ENCODE measurements around the gene SCYL1. TPM values are rescaled to one million over a fixed set of nuclear protein-coding genes. Genes with fewer than 3 reads are reported as not detected.

Gene SCYL1
- total RNA-seq, 4 donors from 2014 or later: 109 to 128 (median 112) TPM

- H3K4me1 ChIP-seq: peaks cover 0 to 50% (median 26%) of the 10 kb centered on the region in 4 donors
- WGBS, 2 donors: 87 to 88% methylated on average over 8 of the region's 8 CpGs
- no peak for TF ChIP-seq EP300 (IDR thresholded peaks at IDR 0.05)
- no peak for TF ChIP-seq POLR2A (IDR thresholded peaks at IDR 0.05)
- TF ChIP-seq CTCF (IDR thresholded peaks at IDR 0.05): no peak
- H3K9me3 ChIP-seq: no peaks in the 10 kb centered on the region
- no peak overlapping the region for H3K4me3 ChIP-seq
- no peaks in the 10 kb centered on the region for H3K27me3 ChIP-seq
- H3K27ac ChIP-seq: peak overlapping the region in 1 of 4 donors; percentile 21
- H3K36me3 ChIP-seq: peaks cover 2 to 64% (median 15%) of the 10 kb centered on the region in 3 donors
- DNase-seq (ENCODE audit: low spot score in 2 of 2): no peak
Measured at GRCh38 chr11:65580756-65581155, 55.9 kb downstream of the SCYL1 start.

GRCh38 chr11:65581928-65582327 is 57.0 kb downstream of the SCYL1 start:
- peaks cover 2 to 69% (median 15%) of the 10 kb centered on the region in 3 donors for H3K36me3 ChIP-seq
- no peaks in the 10 kb centered on the region for H3K9me3 ChIP-seq
- H3K4me3 ChIP-seq: no peak overlapping the region
- H3K4me1 ChIP-seq: peaks cover 0 to 52% (median 25%) of the 10 kb centered on the region in 4 donors
- H3K27ac ChIP-seq: peak overlapping the region in 1 of 4 donors; percentile 3
- WGBS, 2 donors: 65 to 85% methylated on average over 3 of the region's 3 CpGs
- H3K27me3 ChIP-seq: no peaks in the 10 kb centered on the region
- TF ChIP-seq CTCF (IDR thresholded peaks at IDR 0.05) (no peak), POLR2A (IDR thresholded peaks at IDR 0.05) (no peak), EP300 (IDR thresholded peaks at IDR 0.05) (no peak)
- no peak for DNase-seq (ENCODE audit: low spot score in 2 of 2)

DNA sequence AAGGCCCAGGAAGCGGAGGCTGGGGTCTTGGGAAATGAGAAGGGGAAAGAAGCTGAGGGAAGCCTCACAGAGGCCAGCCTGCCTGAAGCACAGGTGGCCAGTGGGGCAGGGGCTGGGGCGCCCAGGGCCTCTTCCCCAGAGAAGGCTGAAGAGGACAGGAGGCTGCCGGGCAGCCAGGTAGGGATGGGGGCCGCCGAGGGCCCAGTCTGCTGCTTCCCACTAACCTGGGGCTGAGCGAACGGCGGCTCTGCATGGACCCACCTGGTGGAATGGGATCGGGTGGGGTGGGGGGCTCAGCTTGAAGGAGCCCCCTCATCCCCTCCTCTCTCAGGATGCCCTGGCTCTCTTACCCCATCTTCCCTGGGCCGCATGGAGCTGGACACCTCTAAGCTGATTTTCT is 58.7 kb downstream of the SCYL1 start:
- no peak overlapping the region for H3K4me3 ChIP-seq
- no peaks in the 10 kb centered on the region for H3K27me3 ChIP-seq
- H3K27ac ChIP-seq: peak overlapping the region in 1 of 4 donors; percentile 10
- WGBS, 2 donors: 87 to 88% methylated on average over 10 of the region's 10 CpGs
- H3K4me1 ChIP-seq: peaks cover 0 to 52% (median 24%) of the 10 kb centered on the region in 4 donors
- H3K36me3 ChIP-seq: peaks cover 2 to 69% (median 15%) of the 10 kb centered on the region in 3 donors
- no peak for TF ChIP-seq EP300 (IDR thresholded peaks at IDR 0.05)
- TF ChIP-seq CTCF (IDR thresholded peaks at IDR 0.05): no peak
- no peak for TF ChIP-seq POLR2A (IDR thresholded peaks at IDR 0.05)
- DNase-seq (ENCODE audit: low spot score in 2 of 2): no peak
- H3K9me3 ChIP-seq: no peaks in the 10 kb centered on the region

DNA sequence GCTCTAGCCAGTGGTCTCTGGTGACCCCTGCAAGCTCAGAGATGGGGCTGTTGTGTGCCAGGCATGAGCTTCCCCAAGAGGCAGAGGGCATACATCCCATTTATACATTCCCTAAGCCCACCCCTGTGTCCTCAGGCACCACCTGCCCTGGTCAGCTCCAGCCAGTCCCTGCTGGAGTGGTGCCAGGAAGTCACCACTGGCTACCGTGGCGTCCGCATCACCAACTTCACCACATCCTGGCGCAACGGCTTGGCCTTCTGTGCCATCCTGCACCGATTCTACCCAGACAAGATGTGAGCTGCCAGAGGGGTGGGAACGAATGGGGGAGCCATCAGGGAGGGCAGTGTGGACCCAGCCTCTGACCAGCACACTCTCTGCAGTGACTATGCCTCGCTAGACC is 59.2 kb downstream of the SCYL1 start:
- 70 to 80% methylated on average over 8 of the region's 8 CpGs for WGBS, 2 donors
- Histone ChIP-seq H3K27ac (peak overlapping the region in 1 of 4 donors; percentile 8), H3K4me1 (peaks cover 0 to 52% (median 24%) of the 10 kb centered on the region in 4 donors), H3K9me3 (no peaks in the 10 kb centered on the region), H3K4me3 (no peak overlapping the region), H3K36me3 (peaks cover 2 to 66% (median 15%) of the 10 kb centered on the region in 3 donors), H3K27me3 (no peaks in the 10 kb centered on the region)
- no peak for DNase-seq (ENCODE audit: low spot score in 2 of 2)
- no peak for TF ChIP-seq POLR2A (IDR thresholded peaks at IDR 0.05)
- no peak for TF ChIP-seq CTCF (IDR thresholded peaks at IDR 0.05)
- TF ChIP-seq EP300 (IDR thresholded peaks at IDR 0.05): no peak

GRCh38 chr11:65584723-65585171 is 59.9 kb downstream of the SCYL1 start:
- TF ChIP-seq POLR2A (IDR thresholded peaks at IDR 0.05): no peak
- no peak for TF ChIP-seq EP300 (IDR thresholded peaks at IDR 0.05)
- no peak for TF ChIP-seq CTCF (IDR thresholded peaks at IDR 0.05)
- H3K36me3 ChIP-seq: peaks cover 2 to 65% (median 14%) of the 10 kb centered on the region in 3 donors
- H3K4me1 ChIP-seq: peaks cover 0 to 56% (median 28%) of the 10 kb centered on the region in 4 donors
- WGBS, 2 donors: 61 to 72% methylated on average over 36 to 46 of the region's 46 CpGs
- no peak for DNase-seq (ENCODE audit: low spot score in 2 of 2)
- no peaks in the 10 kb centered on the region for H3K27me3 ChIP-seq
- H3K27ac ChIP-seq: peak overlapping the region in 2 of 4 donors; percentile 8 to 48
- no peaks in the 10 kb centered on the region for H3K9me3 ChIP-seq
- H3K4me3 ChIP-seq: no peak overlapping the region

All from tibial nerve (tissue), 4 donors.